Measurements from ENCODE around the gene SSTR3. TPM values are rescaled to one million over a fixed set of nuclear protein-coding genes. Genes with fewer than 3 reads are reported as not detected.

The SSTR3 gene
- total and polyA plus RNA-seq, 9 of the 15 experiments (the other 6 are each of a cell fraction or from before 2014, with no cell fraction given): 0.03 TPM; not detected in 8

DNA sequence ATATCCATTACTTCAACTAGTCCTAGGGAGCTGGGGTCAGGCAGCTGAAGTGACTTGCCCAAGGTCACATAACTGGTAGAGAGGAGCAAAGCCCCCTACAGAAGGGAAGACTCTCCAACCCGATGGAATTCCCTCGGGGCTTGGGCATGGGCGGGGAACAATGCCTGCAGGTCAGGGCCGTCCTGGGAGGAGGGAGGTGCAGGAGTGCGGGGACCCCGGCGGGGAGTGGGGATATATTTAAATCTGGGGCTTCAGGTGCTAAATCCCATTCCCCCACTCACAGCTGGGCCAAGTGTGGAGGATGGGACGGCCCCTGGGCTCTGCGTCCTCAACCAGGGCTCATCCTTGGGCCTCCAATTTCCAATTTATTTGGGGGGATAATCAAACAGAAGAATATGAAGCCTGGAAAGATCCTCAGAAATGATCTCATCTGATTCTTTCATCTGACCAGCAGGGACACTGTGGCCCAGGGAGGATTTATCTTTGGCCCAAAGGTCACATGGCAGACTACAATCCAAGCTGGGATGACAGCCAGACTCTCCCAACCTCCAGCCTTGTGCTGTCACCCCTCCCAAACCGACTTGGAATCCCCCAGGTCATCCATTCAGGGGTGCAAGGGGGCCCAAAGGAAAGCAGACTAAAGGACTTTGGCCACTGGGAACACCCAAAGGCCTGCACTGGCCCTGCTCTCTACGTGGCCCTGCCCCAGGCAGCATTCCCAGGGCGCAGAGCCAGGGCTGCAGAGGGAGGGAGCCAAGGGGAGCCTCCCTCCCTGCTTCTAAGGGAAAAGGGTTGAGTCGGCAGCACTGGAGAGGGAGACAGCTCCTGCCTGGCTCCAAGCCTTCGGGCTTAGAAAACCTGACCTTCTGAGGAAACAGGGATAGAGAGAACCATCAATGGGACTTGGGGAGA, 15.5 kb downstream of the SSTR3 start (continued):
- TF ChIP-seq, protein P1, sequence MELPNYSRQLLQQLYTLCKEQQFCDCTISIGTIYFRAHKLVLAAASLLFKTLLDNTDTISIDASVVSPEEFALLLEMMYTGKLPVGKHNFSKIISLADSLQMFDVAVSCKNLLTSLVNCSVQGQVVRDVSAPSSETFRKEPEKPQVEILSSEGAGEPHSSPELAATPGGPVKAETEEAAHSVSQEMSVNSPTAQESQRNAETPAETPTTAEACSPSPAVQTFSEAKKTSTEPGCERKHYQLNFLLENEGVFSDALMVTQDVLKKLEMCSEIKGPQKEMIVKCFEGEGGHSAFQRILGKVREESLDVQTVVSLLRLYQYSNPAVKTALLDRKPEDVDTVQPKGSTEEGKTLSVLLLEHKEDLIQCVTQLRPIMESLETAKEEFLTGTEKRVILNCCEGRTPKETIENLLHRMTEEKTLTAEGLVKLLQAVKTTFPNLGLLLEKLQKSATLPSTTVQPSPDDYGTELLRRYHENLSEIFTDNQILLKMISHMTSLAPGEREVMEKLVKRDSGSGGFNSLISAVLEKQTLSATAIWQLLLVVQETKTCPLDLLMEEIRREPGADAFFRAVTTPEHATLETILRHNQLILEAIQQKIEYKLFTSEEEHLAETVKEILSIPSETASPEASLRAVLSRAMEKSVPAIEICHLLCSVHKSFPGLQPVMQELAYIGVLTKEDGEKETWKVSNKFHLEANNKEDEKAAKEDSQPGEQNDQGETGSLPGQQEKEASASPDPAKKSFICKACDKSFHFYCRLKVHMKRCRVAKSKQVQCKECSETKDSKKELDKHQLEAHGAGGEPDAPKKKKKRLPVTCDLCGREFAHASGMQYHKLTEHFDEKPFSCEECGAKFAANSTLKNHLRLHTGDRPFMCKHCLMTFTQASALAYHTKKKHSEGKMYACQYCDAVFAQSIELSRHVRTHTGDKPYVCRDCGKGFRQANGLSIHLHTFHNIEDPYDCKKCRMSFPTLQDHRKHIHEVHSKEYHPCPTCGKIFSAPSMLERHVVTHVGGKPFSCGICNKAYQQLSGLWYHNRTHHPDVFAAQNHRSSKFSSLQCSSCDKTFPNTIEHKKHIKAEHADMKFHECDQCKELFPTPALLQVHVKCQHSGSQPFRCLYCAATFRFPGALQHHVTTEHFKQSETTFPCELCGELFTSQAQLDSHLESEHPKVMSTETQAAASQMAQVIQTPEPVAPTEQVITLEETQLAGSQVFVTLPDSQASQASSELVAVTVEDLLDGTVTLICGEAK (IDR thresholded peaks at IDR 0.05): no peak
- TF ChIP-seq, protein P1 (CRISPR knock-in tag; IDR thresholded peaks at IDR 0.05): no peak
- TF ChIP-seq, protein P2, sequence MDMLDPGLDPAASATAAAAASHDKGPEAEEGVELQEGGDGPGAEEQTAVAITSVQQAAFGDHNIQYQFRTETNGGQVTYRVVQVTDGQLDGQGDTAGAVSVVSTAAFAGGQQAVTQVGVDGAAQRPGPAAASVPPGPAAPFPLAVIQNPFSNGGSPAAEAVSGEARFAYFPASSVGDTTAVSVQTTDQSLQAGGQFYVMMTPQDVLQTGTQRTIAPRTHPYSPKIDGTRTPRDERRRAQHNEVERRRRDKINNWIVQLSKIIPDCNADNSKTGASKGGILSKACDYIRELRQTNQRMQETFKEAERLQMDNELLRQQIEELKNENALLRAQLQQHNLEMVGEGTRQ (CRISPR knock-in tag; IDR thresholded peaks at IDR 0.05): peak; percentile 34; the same call in 1 of the 2 replicates
- TF ChIP-seq CTBP1 (IDR thresholded peaks at IDR 0.05; ENCODE audit: borderline replicate concordance) (no peak), RAD51 (IDR thresholded peaks at IDR 0.05; ENCODE audit: borderline replicate concordance, low read depth) (peak; percentile 33; the same call in 1 of the 2 replicates)
- TF ChIP-seq, protein P3, sequence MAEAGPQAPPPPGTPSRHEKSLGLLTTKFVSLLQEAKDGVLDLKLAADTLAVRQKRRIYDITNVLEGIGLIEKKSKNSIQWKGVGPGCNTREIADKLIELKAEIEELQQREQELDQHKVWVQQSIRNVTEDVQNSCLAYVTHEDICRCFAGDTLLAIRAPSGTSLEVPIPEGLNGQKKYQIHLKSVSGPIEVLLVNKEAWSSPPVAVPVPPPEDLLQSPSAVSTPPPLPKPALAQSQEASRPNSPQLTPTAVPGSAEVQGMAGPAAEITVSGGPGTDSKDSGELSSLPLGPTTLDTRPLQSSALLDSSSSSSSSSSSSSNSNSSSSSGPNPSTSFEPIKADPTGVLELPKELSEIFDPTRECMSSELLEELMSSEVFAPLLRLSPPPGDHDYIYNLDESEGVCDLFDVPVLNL (CRISPR knock-in tag; IDR thresholded peaks at IDR 0.05; ENCODE audit: low read depth): no peak
- TF ChIP-seq, protein P4, sequence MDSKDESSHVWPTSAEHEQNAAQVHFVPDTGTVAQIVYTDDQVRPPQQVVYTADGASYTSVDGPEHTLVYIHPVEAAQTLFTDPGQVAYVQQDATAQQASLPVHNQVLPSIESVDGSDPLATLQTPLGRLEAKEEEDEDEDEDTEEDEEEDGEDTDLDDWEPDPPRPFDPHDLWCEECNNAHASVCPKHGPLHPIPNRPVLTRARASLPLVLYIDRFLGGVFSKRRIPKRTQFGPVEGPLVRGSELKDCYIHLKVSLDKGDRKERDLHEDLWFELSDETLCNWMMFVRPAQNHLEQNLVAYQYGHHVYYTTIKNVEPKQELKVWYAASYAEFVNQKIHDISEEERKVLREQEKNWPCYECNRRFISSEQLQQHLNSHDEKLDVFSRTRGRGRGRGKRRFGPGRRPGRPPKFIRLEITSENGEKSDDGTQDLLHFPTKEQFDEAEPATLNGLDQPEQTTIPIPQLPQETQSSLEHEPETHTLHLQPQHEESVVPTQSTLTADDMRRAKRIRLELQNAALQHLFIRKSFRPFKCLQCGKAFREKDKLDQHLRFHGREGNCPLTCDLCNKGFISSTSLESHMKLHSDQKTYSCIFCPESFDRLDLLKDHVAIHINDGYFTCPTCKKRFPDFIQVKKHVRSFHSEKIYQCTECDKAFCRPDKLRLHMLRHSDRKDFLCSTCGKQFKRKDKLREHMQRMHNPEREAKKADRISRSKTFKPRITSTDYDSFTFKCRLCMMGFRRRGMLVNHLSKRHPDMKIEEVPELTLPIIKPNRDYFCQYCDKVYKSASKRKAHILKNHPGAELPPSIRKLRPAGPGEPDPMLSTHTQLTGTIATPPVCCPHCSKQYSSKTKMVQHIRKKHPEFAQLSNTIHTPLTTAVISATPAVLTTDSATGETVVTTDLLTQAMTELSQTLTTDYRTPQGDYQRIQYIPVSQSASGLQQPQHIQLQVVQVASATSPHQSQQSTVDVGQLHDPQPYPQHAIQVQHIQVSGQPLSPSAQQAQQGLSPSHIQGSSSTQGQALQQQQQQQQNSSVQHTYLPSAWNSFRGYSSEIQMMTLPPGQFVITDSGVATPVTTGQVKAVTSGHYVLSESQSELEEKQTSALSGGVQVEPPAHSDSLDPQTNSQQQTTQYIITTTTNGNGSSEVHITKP (IDR thresholded peaks at IDR 0.05; ENCODE audit: partially characterized antibody): peak; percentile 48

Data from K562 (cell line).